ENCODE data around the gene DYNC1H1. TPM values are rescaled to one million over a fixed set of nuclear protein-coding genes. Genes with fewer than 3 reads are reported as not detected.

The DYNC1H1 gene
- total and polyA plus RNA-seq, 2 of the 13 experiments (the other 11 are each of a cell fraction or from before 2014, with no cell fraction given) = 74.4 to 239 TPM

DNA sequence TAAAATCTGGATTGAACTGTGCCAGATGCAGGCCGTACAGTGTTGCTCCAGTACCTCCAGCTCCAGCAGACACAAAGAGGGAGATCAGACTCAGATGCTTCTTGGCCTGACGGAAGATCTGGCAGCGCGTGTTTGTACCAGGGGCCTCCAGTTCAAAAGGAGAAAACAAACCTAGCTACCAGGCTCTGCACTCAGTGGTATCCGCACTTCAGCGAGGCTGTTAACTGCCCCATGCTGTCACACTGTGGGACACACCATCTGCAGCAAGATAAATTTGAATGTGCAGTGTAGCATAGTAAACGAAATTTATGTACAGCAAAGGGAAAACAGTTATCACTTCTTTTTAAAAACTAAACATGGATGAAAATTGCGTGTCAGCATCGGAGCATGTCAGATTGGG, 5.1 kb downstream of the DYNC1H1 start (continued):
- TF ChIP-seq, protein P1, sequence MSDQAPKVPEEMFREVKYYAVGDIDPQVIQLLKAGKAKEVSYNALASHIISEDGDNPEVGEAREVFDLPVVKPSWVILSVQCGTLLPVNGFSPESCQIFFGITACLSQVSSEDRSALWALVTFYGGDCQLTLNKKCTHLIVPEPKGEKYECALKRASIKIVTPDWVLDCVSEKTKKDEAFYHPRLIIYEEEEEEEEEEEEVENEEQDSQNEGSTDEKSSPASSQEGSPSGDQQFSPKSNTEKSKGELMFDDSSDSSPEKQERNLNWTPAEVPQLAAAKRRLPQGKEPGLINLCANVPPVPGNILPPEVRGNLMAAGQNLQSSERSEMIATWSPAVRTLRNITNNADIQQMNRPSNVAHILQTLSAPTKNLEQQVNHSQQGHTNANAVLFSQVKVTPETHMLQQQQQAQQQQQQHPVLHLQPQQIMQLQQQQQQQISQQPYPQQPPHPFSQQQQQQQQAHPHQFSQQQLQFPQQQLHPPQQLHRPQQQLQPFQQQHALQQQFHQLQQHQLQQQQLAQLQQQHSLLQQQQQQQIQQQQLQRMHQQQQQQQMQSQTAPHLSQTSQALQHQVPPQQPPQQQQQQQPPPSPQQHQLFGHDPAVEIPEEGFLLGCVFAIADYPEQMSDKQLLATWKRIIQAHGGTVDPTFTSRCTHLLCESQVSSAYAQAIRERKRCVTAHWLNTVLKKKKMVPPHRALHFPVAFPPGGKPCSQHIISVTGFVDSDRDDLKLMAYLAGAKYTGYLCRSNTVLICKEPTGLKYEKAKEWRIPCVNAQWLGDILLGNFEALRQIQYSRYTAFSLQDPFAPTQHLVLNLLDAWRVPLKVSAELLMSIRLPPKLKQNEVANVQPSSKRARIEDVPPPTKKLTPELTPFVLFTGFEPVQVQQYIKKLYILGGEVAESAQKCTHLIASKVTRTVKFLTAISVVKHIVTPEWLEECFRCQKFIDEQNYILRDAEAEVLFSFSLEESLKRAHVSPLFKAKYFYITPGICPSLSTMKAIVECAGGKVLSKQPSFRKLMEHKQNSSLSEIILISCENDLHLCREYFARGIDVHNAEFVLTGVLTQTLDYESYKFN (CRISPR knock-in tag; conservative IDR thresholded peaks at IDR 0.05) = no peak

DNA sequence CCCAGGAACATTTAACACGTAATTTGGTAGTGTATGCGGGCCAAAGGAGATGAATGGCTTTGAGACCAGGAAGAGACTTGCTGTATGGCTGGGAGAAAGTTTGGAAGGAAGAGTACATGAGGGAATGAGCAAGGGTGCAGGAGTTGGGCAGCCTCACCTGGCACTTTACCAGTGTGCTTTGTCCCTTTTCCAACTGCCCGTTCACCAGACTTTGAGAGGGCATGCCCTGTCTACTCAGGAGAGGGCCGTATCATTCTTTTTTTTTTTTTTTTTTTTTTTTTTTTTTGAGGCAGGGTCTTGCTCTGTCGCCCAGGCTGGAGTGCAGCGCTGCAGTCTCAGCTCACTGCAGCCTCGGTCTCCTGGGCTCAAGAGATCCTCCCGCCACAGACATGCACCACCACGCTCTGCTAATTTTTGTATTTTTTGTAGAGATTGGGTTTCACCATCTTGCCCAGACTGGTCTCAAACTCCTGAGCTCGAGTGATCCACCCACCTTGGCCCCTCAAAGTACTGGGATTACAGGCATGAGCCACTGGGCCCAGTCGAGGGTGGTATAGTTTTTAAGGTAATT, 6.5 kb downstream of the DYNC1H1 start:
- WGBS (ENCODE audit: low lambda C conversion rate) = 96% methylated on average over 11 of the region's 11 CpGs
- TF ChIP-seq, protein P2, sequence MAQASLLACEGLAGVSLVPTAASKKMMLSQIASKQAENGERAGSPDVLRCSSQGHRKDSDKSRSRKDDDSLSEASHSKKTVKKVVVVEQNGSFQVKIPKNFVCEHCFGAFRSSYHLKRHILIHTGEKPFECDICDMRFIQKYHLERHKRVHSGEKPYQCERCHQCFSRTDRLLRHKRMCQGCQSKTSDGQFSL (CRISPR knock-in tag; IDR thresholded peaks at IDR 0.05) = no peak
- TF ChIP-seq ZNF589 (CRISPR knock-in tag; conservative IDR thresholded peaks at IDR 0.05) (no peak), ZNF879 (CRISPR knock-in tag; IDR thresholded peaks at IDR 0.05) (no peak), KDM4B (CRISPR knock-in tag; IDR thresholded peaks at IDR 0.05) (no peak), NR2F2 (IDR thresholded peaks at IDR 0.05; ENCODE audit: borderline replicate concordance, low read depth) (no peak), KLF11 (CRISPR knock-in tag; IDR thresholded peaks at IDR 0.05) (no peak), NRL (CRISPR knock-in tag; IDR thresholded peaks at IDR 0.05; ENCODE audit: borderline replicate concordance) (no peak), SUZ12 (IDR thresholded peaks at IDR 0.05; ENCODE audit: low read depth, low read length) (no peak), PITX1 (CRISPR knock-in tag; IDR thresholded peaks at IDR 0.05) (no peak), GPN1 (CRISPR knock-in tag; IDR thresholded peaks at IDR 0.05; ENCODE audit: borderline replicate concordance) (no peak), ZBTB38 (CRISPR knock-in tag; IDR thresholded peaks at IDR 0.05) (no peak), ETV6 (CRISPR knock-in tag; conservative IDR thresholded peaks at IDR 0.05) (no peak), RCOR2 (CRISPR knock-in tag; IDR thresholded peaks at IDR 0.05) (no peak), HOXD1 (CRISPR knock-in tag; IDR thresholded peaks at IDR 0.05) (no peak), NPAS2 (CRISPR knock-in tag; IDR thresholded peaks at IDR 0.05; ENCODE audit: borderline replicate concordance) (no peak)
- TF ChIP-seq, protein P3, sequence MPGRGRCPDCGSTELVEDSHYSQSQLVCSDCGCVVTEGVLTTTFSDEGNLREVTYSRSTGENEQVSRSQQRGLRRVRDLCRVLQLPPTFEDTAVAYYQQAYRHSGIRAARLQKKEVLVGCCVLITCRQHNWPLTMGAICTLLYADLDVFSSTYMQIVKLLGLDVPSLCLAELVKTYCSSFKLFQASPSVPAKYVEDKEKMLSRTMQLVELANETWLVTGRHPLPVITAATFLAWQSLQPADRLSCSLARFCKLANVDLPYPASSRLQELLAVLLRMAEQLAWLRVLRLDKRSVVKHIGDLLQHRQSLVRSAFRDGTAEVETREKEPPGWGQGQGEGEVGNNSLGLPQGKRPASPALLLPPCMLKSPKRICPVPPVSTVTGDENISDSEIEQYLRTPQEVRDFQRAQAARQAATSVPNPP (CRISPR knock-in tag; IDR thresholded peaks at IDR 0.05) = no peak
- TF ChIP-seq, protein P4, sequence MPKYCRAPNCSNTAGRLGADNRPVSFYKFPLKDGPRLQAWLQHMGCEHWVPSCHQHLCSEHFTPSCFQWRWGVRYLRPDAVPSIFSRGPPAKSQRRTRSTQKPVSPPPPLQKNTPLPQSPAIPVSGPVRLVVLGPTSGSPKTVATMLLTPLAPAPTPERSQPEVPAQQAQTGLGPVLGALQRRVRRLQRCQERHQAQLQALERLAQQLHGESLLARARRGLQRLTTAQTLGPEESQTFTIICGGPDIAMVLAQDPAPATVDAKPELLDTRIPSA (CRISPR knock-in tag; IDR thresholded peaks at IDR 0.05; ENCODE audit: borderline replicate concordance) = no peak
- H2AFZ ChIP-seq (ENCODE audit: low read length) = no peak overlapping the region
- H3K27ac ChIP-seq (ENCODE audit: extremely low read length, insufficient read depth, low read length) = no peak overlapping the region
- H3K4me1 ChIP-seq (ENCODE audit: insufficient read depth, low read length) = peaks cover 52% of the 10 kb centered on the region
- no peak overlapping the region for H3K4me3 ChIP-seq (replicated peaks in 1 of 3; ENCODE audit: insufficient read depth in 1 of 3, low read depth in 2 of 3, low read length in 3 of 3)
- H4K20me1 ChIP-seq (ENCODE audit: insufficient read depth, low read length) = peaks cover 15% of the 10 kb centered on the region
- CTCF ChIA-PET (ENCODE audit: low intra/inter-chr PET ratio, low total read pairs) = interaction anchor here (2.3 kb wide), 1 partner anchor 10 kb away, joined by 10 read pairs; no protein-coding TSS in a partner anchor
- intact Hi-C loops (cut with micrococcal nuclease; ENCODE audit: unreplicated experiment) (no loop called here), in situ Hi-C loops (cut with HindIII; ENCODE audit: extremely low pct_ligation_motif_present, low pct_unique_long_range_greater_than_20kb) (no loop called here)
- FAIRE-seq = no peak
- POLR2A ChIA-PET = interaction anchor here (1.9 kb wide), 1 partner anchor 22 kb away, joined by 8 read pairs; no protein-coding TSS in a partner anchor
- DNase-seq (ENCODE audit: low spot score) = no peak
- H3K4me2 ChIP-seq (ENCODE audit: low read depth, low read length) = no peak overlapping the region
- peaks cover 6 to 23% of the 10 kb centered on the region in 2 experiments for H3K36me3 ChIP-seq (replicated peaks in 1 of 2; ENCODE audit: control insufficient read depth in 1 of 2, insufficient read depth in 2 of 2, low read length in 2 of 2)
- no TSS peak for BruUV-seq (replicated peaks)
- H3K27me3 ChIP-seq (ENCODE audit: control insufficient read depth in 1 of 2, insufficient read depth in 2 of 2, low read length in 2 of 2) = no peaks in the 10 kb centered on the region
- no peak overlapping the region for H3K9ac ChIP-seq (ENCODE audit: insufficient read depth, low read depth, low read length)
- peaks cover 80% of the 10 kb centered on the region for H3K79me2 ChIP-seq (ENCODE audit: insufficient read depth, low read length)
- no peak for ATAC-seq
- no peaks in the 10 kb centered on the region for H3K9me3 ChIP-seq (ENCODE audit: low read length)
